Mammary epithelial cell (primary cell): ENCODE measurements around the gene SCYL2.

Experiments
- EZH2 ChIP-seq: IDR thresholded peaks from 2 replicates; pipeline ENCODE4 v1.6.1; 2012; ENCODE audit warnings: low read length, inconsistent platforms, borderline replicate concordance
- TF ChIP-seq, protein P1 (sequence below), 2 donors: IDR thresholded peaks in 1 of 2; conservative IDR thresholded peaks in 1 of 2; 2 replicates each; pipeline ENCODE4 v1.5.1; 2011 to 2012; ENCODE audit warnings: inconsistent platforms in 2 of 2, low read length in 2 of 2, mild to moderate bottlenecking in 2 of 2, control low read depth in 1 of 2, low read depth in 1 of 2; ENCODE audit not compliant: insufficient read depth in 1 of 2; ENCODE audit errors: extremely low read depth in 1 of 2

DNA sequence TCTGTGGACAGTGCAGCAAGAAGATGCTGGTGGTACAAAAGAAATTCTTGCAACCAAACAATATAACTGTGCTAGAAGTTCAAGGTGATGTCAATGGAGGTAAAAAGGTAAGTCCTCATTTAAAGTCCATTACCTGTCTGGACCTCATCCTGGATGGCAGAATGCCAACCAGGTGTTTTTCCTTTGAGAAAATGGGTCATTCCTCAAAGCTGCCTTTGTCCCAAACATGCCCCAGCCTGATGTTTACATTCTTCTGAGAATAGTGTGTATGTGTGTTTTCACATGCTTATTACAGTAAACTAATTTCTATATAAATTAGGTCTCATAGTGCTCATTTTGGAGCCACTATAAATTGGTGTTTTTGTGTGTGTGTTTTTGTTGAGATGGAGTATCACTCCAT is 41.5 kb upstream of the SCYL2 start:
- no peak for TF ChIP-seq EZH2
- TF ChIP-seq, protein P1, sequence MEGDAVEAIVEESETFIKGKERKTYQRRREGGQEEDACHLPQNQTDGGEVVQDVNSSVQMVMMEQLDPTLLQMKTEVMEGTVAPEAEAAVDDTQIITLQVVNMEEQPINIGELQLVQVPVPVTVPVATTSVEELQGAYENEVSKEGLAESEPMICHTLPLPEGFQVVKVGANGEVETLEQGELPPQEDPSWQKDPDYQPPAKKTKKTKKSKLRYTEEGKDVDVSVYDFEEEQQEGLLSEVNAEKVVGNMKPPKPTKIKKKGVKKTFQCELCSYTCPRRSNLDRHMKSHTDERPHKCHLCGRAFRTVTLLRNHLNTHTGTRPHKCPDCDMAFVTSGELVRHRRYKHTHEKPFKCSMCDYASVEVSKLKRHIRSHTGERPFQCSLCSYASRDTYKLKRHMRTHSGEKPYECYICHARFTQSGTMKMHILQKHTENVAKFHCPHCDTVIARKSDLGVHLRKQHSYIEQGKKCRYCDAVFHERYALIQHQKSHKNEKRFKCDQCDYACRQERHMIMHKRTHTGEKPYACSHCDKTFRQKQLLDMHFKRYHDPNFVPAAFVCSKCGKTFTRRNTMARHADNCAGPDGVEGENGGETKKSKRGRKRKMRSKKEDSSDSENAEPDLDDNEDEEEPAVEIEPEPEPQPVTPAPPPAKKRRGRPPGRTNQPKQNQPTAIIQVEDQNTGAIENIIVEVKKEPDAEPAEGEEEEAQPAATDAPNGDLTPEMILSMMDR (conservative IDR thresholded peaks at IDR 0.05 in 1 of 2, IDR thresholded peaks at IDR 0.05 in 1 of 2; ENCODE audit: extremely low read depth in 1 of 2, insufficient read depth in 1 of 2, low read depth in 1 of 2, low read length in 2 of 2) = no peak
